Measurements from ENCODE around the gene WDR6. TPM values are rescaled to one million over a fixed set of nuclear protein-coding genes. Genes with fewer than 3 reads are reported as not detected.

Gene WDR6
- total and polyA plus RNA-seq, 5 experiments from 2014 or later = 96.3 to 351 (median 126) TPM

- H3K36me3 Mint-ChIP-seq = peaks cover 0 to 73% (median 9%) of the 10 kb centered on the region in 3 donors
- H3K27ac Mint-ChIP-seq = peak overlapping the region in 3 of 10 donors; percentile 8 to 51 (median 16)
Observed at GRCh38 chr3:49034650-49035049, 27.5 kb downstream of the WDR6 start.

GRCh38 chr3:49035281-49035680, 28.1 kb downstream of the WDR6 start:
- POLR2A ChIA-PET = no interaction called here
- ATAC-seq = no peak

More at GRCh38 chr3:49034650-49035049, 27.5 kb downstream of the WDR6 start:
- Mint-ChIP-seq H3K4me3 (no peak overlapping the region), H3K4me1 (peaks cover 2 to 14% (median 3%) of the 10 kb centered on the region in 4 donors), H3K9me3 (no peaks in the 10 kb centered on the region), H3K27me3 (no peaks in the 10 kb centered on the region)
- POLR2A ChIA-PET = interaction anchor here (1.4 kb wide), 1 partner anchor 12 kb away, joined by 5 read pairs; the partner anchor contains the start of gene NDUFAF3
- DNase-seq (no peak), ATAC-seq (no peak)

DNA sequence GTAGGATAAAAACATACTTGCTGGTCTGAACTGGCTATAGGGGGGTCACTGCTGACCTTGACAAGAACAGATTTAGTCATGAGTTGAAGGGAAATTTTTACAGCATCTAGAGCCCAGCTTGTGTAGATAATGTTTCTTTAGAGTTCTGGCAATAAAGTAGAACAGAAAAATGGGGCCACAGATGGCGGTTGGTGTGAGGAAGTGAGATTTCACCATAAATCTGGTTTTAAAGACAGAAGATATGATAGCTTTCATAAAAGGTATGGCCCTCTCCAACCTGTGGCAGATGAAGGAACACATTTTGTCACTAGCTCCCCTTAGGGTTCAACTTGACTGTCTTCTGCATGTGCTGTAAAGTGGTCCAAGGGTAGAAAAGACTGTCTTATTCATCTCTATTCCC, 46.4 kb downstream of the WDR6 start:
- Mint-ChIP-seq H3K27ac (peak overlapping the region in 3 of 10 donors; percentile 16 to 57 (median 51)), H3K4me3 (no peak overlapping the region), H3K9me3 (no peaks in the 10 kb centered on the region), H3K36me3 (peaks cover 5 to 82% (median 19%) of the 10 kb centered on the region in 3 donors), H3K4me1 (peaks cover 9 to 32% (median 24%) of the 10 kb centered on the region in 4 donors), H3K27me3 (no peaks in the 10 kb centered on the region)
- no peak for ATAC-seq
- POLR2A ChIA-PET = interaction anchor here (0.9 kb wide), 1 partner anchor 67 kb away, joined by 4 read pairs; the partner anchor contains the start of gene USP19
- DNase-seq = no peak

More at GRCh38 chr3:49035281-49035680, 28.1 kb downstream of the WDR6 start:
- Mint-ChIP-seq H3K4me1 (peaks cover 0 to 11% (median 3%) of the 10 kb centered on the region in 4 donors), H3K9me3 (no peaks in the 10 kb centered on the region), H3K4me3 (no peak overlapping the region), H3K27ac (peak overlapping the region in 2 of 10 donors; percentile 36 to 61), H3K27me3 (no peaks in the 10 kb centered on the region), H3K36me3 (peaks cover 0 to 78% (median 9%) of the 10 kb centered on the region in 3 donors)
- DNase-seq = no peak

DNA sequence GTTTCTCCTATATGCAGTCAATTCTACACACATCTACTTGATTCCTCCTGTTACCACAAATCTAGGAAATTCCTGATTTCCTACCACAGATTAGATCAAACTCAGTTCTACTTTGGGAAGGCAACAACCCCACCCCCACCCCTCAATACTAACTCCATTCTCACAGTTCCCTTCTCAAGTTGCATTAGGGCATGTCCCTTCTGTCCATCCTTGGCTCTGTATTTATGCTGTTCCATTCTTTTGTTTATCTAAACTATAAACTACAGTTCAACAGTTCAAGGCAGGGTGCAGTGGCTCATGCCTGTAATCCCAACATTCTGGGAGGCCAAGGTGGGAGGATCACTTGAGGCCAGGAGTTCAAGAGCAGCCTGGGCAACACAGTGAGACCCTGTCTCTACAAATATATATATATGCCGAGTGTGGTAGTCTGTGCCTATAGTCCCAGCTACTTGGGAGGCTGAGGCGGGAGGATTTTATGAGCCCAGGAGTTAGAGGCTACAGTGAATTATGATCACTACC, 47.2 kb downstream of the WDR6 start:
- Mint-ChIP-seq H3K27ac (peak overlapping the region in 8 of 10 donors; percentile 16 to 80 (median 58)), H3K4me1 (peaks cover 9 to 32% (median 24%) of the 10 kb centered on the region in 4 donors), H3K36me3 (peaks cover 5 to 85% (median 19%) of the 10 kb centered on the region in 3 donors), H3K4me3 (no peak overlapping the region), H3K27me3 (no peaks in the 10 kb centered on the region), H3K9me3 (no peaks in the 10 kb centered on the region)
- POLR2A ChIA-PET = no interaction called here
- no peak for DNase-seq
- ATAC-seq = no peak

DNA sequence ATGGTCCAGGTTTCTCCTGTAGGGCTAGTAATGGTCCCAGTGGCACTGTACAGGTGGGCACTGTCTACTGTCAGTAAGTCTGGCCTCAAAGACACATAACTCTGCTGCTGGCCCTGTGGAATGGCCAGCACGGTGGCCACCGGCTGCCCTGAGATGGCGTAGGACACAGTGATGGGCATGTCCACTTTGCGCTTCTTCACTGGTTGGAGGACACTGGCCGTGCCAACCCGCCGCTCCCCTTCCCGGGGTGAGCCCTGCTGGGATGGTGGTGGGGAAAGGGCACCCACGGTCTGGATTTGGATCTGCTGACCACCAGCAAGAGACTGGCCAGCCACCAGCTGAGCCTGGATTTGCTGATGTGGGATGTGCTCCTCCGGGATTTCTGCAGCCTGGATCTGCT, 50.1 kb downstream of the WDR6 start:
- Mint-ChIP-seq H3K27me3 (no peaks in the 10 kb centered on the region), H3K4me1 (peaks cover 3 to 13% (median 9%) of the 10 kb centered on the region in 4 donors), H3K4me3 (no peak overlapping the region), H3K27ac (no peak overlapping the region), H3K36me3 (peaks cover 5 to 87% (median 19%) of the 10 kb centered on the region in 3 donors), H3K9me3 (no peaks in the 10 kb centered on the region)
- ATAC-seq = no peak
- DNase-seq = no peak
- POLR2A ChIA-PET = no interaction called here

GRCh38 chr3:49058011-49058410, 50.8 kb downstream of the WDR6 start:
- Mint-ChIP-seq H3K36me3 (peaks cover 5 to 87% (median 19%) of the 10 kb centered on the region in 3 donors), H3K9me3 (no peaks in the 10 kb centered on the region), H3K4me1 (peaks cover 3 to 12% (median 7%) of the 10 kb centered on the region in 4 donors), H3K27me3 (no peaks in the 10 kb centered on the region), H3K27ac (peak overlapping the region in 2 of 10 donors; percentile 23 to 75), H3K4me3 (no peak overlapping the region)
- DNase-seq (no peak), ATAC-seq (no peak)
- POLR2A ChIA-PET = interaction anchor here (0.7 kb wide), 1 partner anchor 70 kb away, joined by 3 read pairs; no protein-coding TSS in a partner anchor

Small RNA genes lying within 50 kb of the gene (microRNA-seq; reads per million reads assigned to microRNA genes)
- gene MIR191 (ENCODE audit: borderline microRNAs expressed) = 12,871 reads per million, percentile 95 among the genes with 10 or more reads in this experiment
- gene MIR425 (ENCODE audit: borderline microRNAs expressed) = 1,275 reads per million, percentile 86 among the genes with 10 or more reads in this experiment

Other genes starting within 250 kb of the WDR6 start
- gene PRKAR2A, start 159.5 kb upstream of the WDR6 start, total RNA-seq = 10 to 100 TPM; 37.3 to 40.5 TPM
- gene PRKAR2A, start 159.5 kb upstream of the WDR6 start, polyA plus RNA-seq = 10 to 100 TPM; 10.3 to 14.0 (median 11.0) TPM
- 10 to 100 TPM; 10.5 to 12.5 TPM for gene SLC25A20, start 108.5 kb upstream of the WDR6 start, total RNA-seq
- gene SLC25A20, start 108.5 kb upstream of the WDR6 start, polyA plus RNA-seq = 10 to 100 TPM; 13.7 to 44.6 (median 19.4) TPM
- 100 to 1,000 TPM; 162 to 167 TPM for gene ARIH2, start 88.5 kb upstream of the WDR6 start, total RNA-seq
- gene ARIH2, start 88.5 kb upstream of the WDR6 start, polyA plus RNA-seq = 100 to 1,000 TPM in 2 of 3 donors, 10 to 100 TPM in 1; 92.7 to 119 (median 101) TPM
- 10 to 100 TPM; 57.0 to 62.5 TPM for gene P4HTM, start 17.1 kb upstream of the WDR6 start, total RNA-seq
- 10 to 100 TPM; 20.3 to 23.3 (median 22.9) TPM for gene P4HTM, start 17.1 kb upstream of the WDR6 start, polyA plus RNA-seq
- 10 to 100 TPM; 23.9 to 24.2 TPM for gene DALRD3, start 11.2 kb downstream of the WDR6 start, total RNA-seq
- gene DALRD3, start 11.2 kb downstream of the WDR6 start, polyA plus RNA-seq = 10 to 100 TPM; 20.8 to 21.9 (median 21.8) TPM
- gene NDUFAF3, start 14.7 kb downstream of the WDR6 start, total RNA-seq = 10 to 100 TPM; 87.1 to 89.2 TPM
- gene NDUFAF3, start 14.7 kb downstream of the WDR6 start, polyA plus RNA-seq = 100 to 1,000 TPM; 140 to 226 (median 202) TPM
- 100 to 1,000 TPM; 121 to 129 TPM for gene IMPDH2, start 22.0 kb downstream of the WDR6 start, total RNA-seq
- 100 to 1,000 TPM in 2 of 3 donors, 10 to 100 TPM in 1; 97.3 to 121 (median 118) TPM for gene IMPDH2, start 22.0 kb downstream of the WDR6 start, polyA plus RNA-seq
- gene QRICH1, start 86.7 kb downstream of the WDR6 start, total RNA-seq = 100 to 1,000 TPM; 194 to 196 TPM
- 10 to 100 TPM; 13.6 to 23.6 (median 21.1) TPM for gene QRICH1, start 86.7 kb downstream of the WDR6 start, polyA plus RNA-seq
- gene QARS1, start 97.4 kb downstream of the WDR6 start, total RNA-seq = 100 to 1,000 TPM; 230 to 246 TPM
- 100 to 1,000 TPM in 1 of 3 donors, 10 to 100 TPM in 2; 89.1 to 125 (median 94.8) TPM for gene QARS1, start 97.4 kb downstream of the WDR6 start, polyA plus RNA-seq
- 100 to 1,000 TPM in 1 of 2 experiments, 10 to 100 TPM in 1; 99.9 to 108 TPM for gene USP19, start 113.4 kb downstream of the WDR6 start, total RNA-seq
- 10 to 100 TPM; 19.5 to 42.2 (median 29.2) TPM for gene USP19, start 113.4 kb downstream of the WDR6 start, polyA plus RNA-seq
- 1 to 10 TPM; 1.0 to 1.2 TPM for gene LAMB2, start 125.7 kb downstream of the WDR6 start, total RNA-seq
- not detected for gene LAMB2, start 125.7 kb downstream of the WDR6 start, polyA plus RNA-seq
- gene CCDC71, start 158.9 kb downstream of the WDR6 start, total RNA-seq = 10 to 100 TPM; 44.0 to 44.7 TPM
- 1 to 10 TPM; 1.6 to 2.0 (median 1.8) TPM for gene CCDC71, start 158.9 kb downstream of the WDR6 start, polyA plus RNA-seq
- 1 to 10 TPM; 7.0 to 7.1 TPM for gene KLHDC8B, start 164.2 kb downstream of the WDR6 start, total RNA-seq
- gene KLHDC8B, start 164.2 kb downstream of the WDR6 start, polyA plus RNA-seq = 1 to 10 TPM; 3.6 to 4.9 (median 4.2) TPM

Measured in naive thymus-derived CD8-positive, alpha-beta T cell (primary cell).